ENCODE data around the gene CDK11A.

DNA sequence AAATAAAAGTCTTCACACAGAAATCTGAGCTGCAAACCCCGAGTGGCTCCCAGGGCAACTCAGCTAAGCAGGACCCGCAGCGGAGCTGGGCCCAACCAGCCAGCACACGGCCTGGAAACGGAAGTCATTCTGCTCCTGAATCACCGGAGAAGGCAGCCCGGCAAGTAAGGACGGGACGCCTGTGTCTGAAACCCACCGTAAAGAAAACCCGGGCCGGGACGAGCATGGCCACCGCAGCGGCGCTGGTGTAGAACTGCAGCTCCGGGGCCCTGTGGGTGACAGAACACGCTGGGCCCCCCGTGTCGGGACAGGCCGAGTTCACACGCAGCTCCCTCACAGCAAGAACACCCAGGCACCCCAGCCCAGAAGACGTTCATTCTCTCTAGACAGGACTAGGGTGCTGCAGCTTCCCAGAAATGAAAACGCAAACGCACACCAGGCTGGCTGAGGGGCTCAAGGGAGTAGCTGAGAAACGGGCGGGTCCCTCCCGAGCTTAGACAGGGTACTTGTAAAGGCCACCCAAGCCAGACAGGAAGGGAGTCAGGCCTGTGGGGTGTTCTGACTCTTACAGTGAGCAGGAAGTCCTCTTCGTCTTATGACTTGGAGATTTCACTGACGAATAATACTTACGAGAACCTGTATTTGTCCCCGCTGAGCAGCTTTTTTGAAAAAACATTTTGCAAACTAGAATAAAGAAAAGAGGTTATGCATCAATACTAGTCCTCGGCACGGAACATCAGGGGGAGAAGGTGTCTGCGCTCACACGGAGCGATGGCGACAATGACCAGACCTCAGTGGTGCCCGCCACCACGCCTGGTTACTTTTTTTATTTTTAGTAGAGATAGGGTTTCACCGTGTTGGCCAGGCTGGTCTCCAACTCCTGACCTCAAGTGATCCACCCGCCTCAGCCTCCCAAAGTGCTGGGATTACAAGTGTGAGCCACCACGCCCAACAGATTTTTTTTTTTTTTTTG lies 54.4 kb downstream of the CDK11A start:
- no peak for TF ChIP-seq CTCF (IDR thresholded peaks at IDR 0.05)
- TF ChIP-seq CEBPB (IDR thresholded peaks at IDR 0.05) = no peak
- TF ChIP-seq NR3C1 (IDR thresholded peaks at IDR 0.05) = no peak
- TF ChIP-seq POLR2A (IDR thresholded peaks at IDR 0.05; ENCODE audit: low read length) = no peak

Data from A549 (cell line).